CD14-positive monocyte (primary cell): ENCODE results near the gene SUPT5H. TPM values are rescaled to one million over a fixed set of nuclear protein-coding genes. Genes with fewer than 3 reads are reported as not detected.

ENCODE experiments used
- DNase-seq, 3 donors: peaks; one replicate each; pipeline ENCODE4 v3.0.0-alpha.2; 2011 to 2022
- H2AFZ ChIP-seq: 2 replicates; pipeline ENCODE4 v1.6.0; 2012; ENCODE audit warnings: mild to moderate bottlenecking, low read depth, low read length, inconsistent platforms; ENCODE audit not compliant: insufficient read depth, poor library complexity, severe bottlenecking
- H3K27ac ChIP-seq, 2 donors: 1 replicate in 1 of 2; 2 replicates in 1 of 2; pipeline ENCODE4 v1.5.1; 2012 to 2013; ENCODE audit warnings: low read length in 2 of 2, control low read depth in 1 of 2, inconsistent platforms in 1 of 2, low read depth in 1 of 2, mild to moderate bottlenecking in 1 of 2
- H3K27me3 ChIP-seq, 2 donors: one replicate each; pipeline versions ENCODE4 v1.6.0 to v1.6.1; 2011 to 2013; ENCODE audit warnings: low read length in 2 of 2; ENCODE audit not compliant: control insufficient read depth in 2 of 2, insufficient read depth in 2 of 2
- H3K36me3 ChIP-seq, 2 donors: replicated peaks in 1 of 2; 1 replicate in 1 of 2; 2 replicates in 1 of 2; pipeline versions ENCODE4 v1.5.1 to v1.6.1; 2012 to 2013; ENCODE audit warnings: low read length in 2 of 2, control low read depth in 1 of 2, inconsistent platforms in 1 of 2, mild to moderate bottlenecking in 1 of 2; ENCODE audit not compliant: insufficient read depth in 2 of 2, control insufficient read depth in 1 of 2
- H3K4me1 ChIP-seq, 2 donors: 1 replicate in 1 of 2; 2 replicates in 1 of 2; pipeline versions ENCODE4 v1.5.1 to v1.6.1; 2012 to 2013; ENCODE audit warnings: low read length in 2 of 2, control low read depth in 1 of 2, inconsistent platforms in 1 of 2, mild to moderate bottlenecking in 1 of 2, moderate library complexity in 1 of 2; ENCODE audit not compliant: insufficient read depth in 2 of 2, control insufficient read depth in 1 of 2
- H3K4me2 ChIP-seq: replicated peaks from 2 replicates; pipeline ENCODE3; 2012; ENCODE audit warnings: low read length, moderate library complexity, mild to moderate bottlenecking; ENCODE audit not compliant: poor library complexity, severe bottlenecking; ENCODE audit errors: extremely low read depth
- H3K4me3 ChIP-seq, 3 experiments: fragments of 200-600 bp in 1 of 3; sonication (generic) in 1 of 3; replicated peaks in 1 of 3; 1 replicate in 2 of 3; 2 replicates in 1 of 3; pipeline ENCODE4 v1.5.1; 2011 to 2013; ENCODE audit warnings: low read length in 3 of 3, mild to moderate bottlenecking in 3 of 3, control low read depth in 2 of 3, low read depth in 2 of 3, inconsistent platforms in 1 of 3, moderate library complexity in 1 of 3
- H3K79me2 ChIP-seq: 2 replicates; pipeline ENCODE4 v1.6.0; 2012; ENCODE audit warnings: mild to moderate bottlenecking, control low read depth, inconsistent platforms, low read length, moderate library complexity; ENCODE audit not compliant: insufficient read depth
- H3K9ac ChIP-seq: 2 replicates; pipeline ENCODE4 v1.6.0; 2017; ENCODE audit warnings: low read length, mild to moderate bottlenecking; ENCODE audit not compliant: insufficient read depth, poor library complexity, severe bottlenecking
- H3K9me3 ChIP-seq, 2 donors: replicated peaks in 1 of 2; 1 replicate in 1 of 2; 2 replicates in 1 of 2; pipeline versions ENCODE4 v1.5.1 to v1.6.1; 2012 to 2013; ENCODE audit warnings: low read length in 2 of 2, control low read depth in 1 of 2; ENCODE audit not compliant: control insufficient read depth in 1 of 2, insufficient read depth in 1 of 2
- H4K20me1 ChIP-seq: 2 replicates; pipeline ENCODE4 v1.6.0; 2012; ENCODE audit warnings: mild to moderate bottlenecking, low read length, control low read depth, moderate library complexity; ENCODE audit not compliant: insufficient read depth
- H3K27ac Mint-ChIP-seq, 7 donors: one replicate each; pipeline ENCODE4 v1.8.0; 2020; ENCODE audit warnings: mild to moderate bottlenecking in 7 of 7, mixed read lengths in 7 of 7, moderate library complexity in 6 of 7, inconsistent platforms in 2 of 7
- H3K27me3 Mint-ChIP-seq, 3 donors: one replicate each; pipeline ENCODE4 v1.8.0; 2021 to 2022; ENCODE audit warnings: low read depth in 3 of 3, mild to moderate bottlenecking in 3 of 3, mixed read lengths in 3 of 3, moderate library complexity in 3 of 3, inconsistent platforms in 1 of 3
- H3K36me3 Mint-ChIP-seq, 2 donors: one replicate each; pipeline ENCODE4 v1.8.0; 2020; ENCODE audit warnings: mixed read lengths in 2 of 2, inconsistent platforms in 1 of 2, mild to moderate bottlenecking in 1 of 2
- H3K4me1 Mint-ChIP-seq: one replicate; pipeline ENCODE4 v1.8.0; 2020; ENCODE audit warnings: mild to moderate bottlenecking, mixed read lengths
- H3K4me3 Mint-ChIP-seq, 2 donors: one replicate each; pipeline ENCODE4 v1.8.0; 2020; ENCODE audit warnings: mild to moderate bottlenecking in 2 of 2, mixed read lengths in 2 of 2, moderate library complexity in 1 of 2
- H3K9me3 Mint-ChIP-seq, 7 donors: one replicate each; pipeline ENCODE4 v1.8.0; 2020 to 2022; ENCODE audit warnings: mixed read lengths in 7 of 7, mild to moderate bottlenecking in 6 of 7, moderate library complexity in 6 of 7, inconsistent platforms in 2 of 7
- WGBS: methylation state at CpG from one replicate; pipeline ENCODE4 v1.1.5; 2013; ENCODE audit warnings: missing lambda C conversion rate; ENCODE audit not compliant: insufficient coverage; 5-methylcytosine and 5-hydroxymethylcytosine counted together
- intact Hi-C, 2 donors: fragments of 100-400 bp; cut with micrococcal nuclease; formaldehyde crosslinking; loops; one replicate each; pipeline versions ENCODE4 v1.15.0 to v1.15.1; 2023
- polyA plus RNA-seq, 3 donors: library from polyadenylated mRNA; depleted of rRNA in 1 of 3; unstranded in 2 of 3; stranded (reverse) in 1 of 3; fragments of 300-500 nt in 2 of 3; fragments of >200 nt in 1 of 3; fragmentation: Illumina TruSeq in 2 of 3; gene quantifications; 1 replicate in 2 of 3; 2 replicates in 1 of 3; pipeline ENCODE4 v1.2.3, GENCODE V29; 2012 to 2021
- TF ChIP-seq, protein P1 (sequence below): fragments of 200-600 bp; IDR thresholded peaks from one replicate; pipeline ENCODE4 v1.8.0; 2022; ENCODE audit warnings: antibody characterized with exemption, mild to moderate bottlenecking

SUPT5H gene
- polyA plus RNA-seq, 3 donors, result 43.6 to 83.2 (median 50.7) TPM

DNA sequence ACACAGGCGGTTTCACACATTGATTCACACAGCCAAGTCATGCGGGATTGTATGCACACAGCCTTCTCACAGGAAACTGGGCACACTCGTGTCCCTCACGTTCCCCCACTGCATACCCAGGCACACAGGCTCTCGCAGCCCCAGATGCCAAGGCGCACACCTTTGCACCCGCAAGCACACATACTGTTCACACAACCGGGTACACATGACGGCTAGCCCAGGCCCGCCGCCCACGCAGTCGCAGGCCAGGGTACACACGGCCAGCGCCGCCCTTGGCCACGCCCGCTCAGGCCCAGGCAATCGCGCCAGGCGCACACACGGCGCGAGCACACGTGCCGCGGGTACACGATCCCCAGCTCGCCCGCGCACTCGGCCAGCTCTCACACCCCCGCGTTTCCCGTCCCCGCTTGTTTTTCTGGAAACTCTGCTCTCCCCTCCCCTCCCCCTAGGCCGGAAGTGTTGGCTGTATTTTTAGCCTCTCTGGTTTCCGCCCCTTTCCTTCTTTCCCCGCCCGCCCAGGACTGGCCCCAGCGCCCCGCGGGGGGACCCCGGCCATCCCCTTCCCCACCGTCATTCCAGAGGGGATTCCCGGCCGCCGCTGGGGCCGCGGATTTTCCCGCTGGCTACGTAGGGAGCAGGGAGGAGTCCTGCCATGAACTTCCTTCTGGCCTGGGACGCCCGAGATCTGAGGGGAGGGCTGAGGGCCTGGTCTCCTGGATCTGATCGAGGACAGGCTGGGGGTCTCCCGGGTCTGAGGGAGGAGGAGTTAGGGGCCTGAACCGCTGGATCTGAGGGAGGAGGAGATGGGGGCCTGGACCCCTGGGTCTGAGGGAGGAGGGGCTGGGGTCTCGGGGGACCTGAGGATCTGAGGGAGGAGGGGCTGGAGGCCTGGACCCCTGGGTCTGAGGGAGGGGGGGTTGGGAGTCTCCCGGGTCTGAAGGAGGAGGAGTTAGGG lies 42.8 kb upstream of the SUPT5H start:
- Histone ChIP-seq H4K20me1 (peaks cover 15% of the 10 kb centered on the region), H2AFZ (no peak overlapping the region), H3K4me3 (peak overlapping the region; percentile 48 to 96 (median 61)), H3K36me3 (peaks cover 9% of the 10 kb centered on the region in 2 donors), H3K27me3 (no peaks in the 10 kb centered on the region), H3K27ac (peak overlapping the region; percentile 98 to 99), H3K4me1 (peaks cover 77 to 80% of the 10 kb centered on the region in 2 donors), H3K9me3 (no peaks in the 10 kb centered on the region), H3K9ac (peak overlapping the region; percentile 100), H3K79me2 (peaks cover 86% of the 10 kb centered on the region), H3K4me2 (peak overlapping the region; percentile 75)
- Mint-ChIP-seq H3K4me3 (peak overlapping the region; percentile 90 to 92), H3K27me3 (peaks cover 0 to 3% (median 2%) of the 10 kb centered on the region in 3 donors), H3K27ac (peak overlapping the region; percentile 98 to 100 (median 100)), H3K9me3 (peaks cover 0 to 9% (median 5%) of the 10 kb centered on the region in 7 donors), H3K36me3 (peaks cover 20 to 29% of the 10 kb centered on the region in 2 donors), H3K4me1 (peaks cover 61% of the 10 kb centered on the region)
- DNase-seq, result peak; percentile 89 to 97 (median 93)
- TF ChIP-seq, protein P1, sequence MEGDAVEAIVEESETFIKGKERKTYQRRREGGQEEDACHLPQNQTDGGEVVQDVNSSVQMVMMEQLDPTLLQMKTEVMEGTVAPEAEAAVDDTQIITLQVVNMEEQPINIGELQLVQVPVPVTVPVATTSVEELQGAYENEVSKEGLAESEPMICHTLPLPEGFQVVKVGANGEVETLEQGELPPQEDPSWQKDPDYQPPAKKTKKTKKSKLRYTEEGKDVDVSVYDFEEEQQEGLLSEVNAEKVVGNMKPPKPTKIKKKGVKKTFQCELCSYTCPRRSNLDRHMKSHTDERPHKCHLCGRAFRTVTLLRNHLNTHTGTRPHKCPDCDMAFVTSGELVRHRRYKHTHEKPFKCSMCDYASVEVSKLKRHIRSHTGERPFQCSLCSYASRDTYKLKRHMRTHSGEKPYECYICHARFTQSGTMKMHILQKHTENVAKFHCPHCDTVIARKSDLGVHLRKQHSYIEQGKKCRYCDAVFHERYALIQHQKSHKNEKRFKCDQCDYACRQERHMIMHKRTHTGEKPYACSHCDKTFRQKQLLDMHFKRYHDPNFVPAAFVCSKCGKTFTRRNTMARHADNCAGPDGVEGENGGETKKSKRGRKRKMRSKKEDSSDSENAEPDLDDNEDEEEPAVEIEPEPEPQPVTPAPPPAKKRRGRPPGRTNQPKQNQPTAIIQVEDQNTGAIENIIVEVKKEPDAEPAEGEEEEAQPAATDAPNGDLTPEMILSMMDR, result no peak
- WGBS, result under 1% methylated on average over 46 of the region's 59 CpGs
- intact Hi-C loops, result loop anchor here in 1 of 2 donors (1.0 to 5.0 kb wide), 2 partner anchors 8 to 720 kb away; no protein-coding TSS in a partner anchor
